CD14-positive monocyte (primary cell): ENCODE results near the gene ENTREP3. TPM values are rescaled to one million over a fixed set of nuclear protein-coding genes. Genes with fewer than 3 reads are reported as not detected.

Experiments
- DNase-seq, 3 donors: peaks; one replicate each; pipeline ENCODE4 v3.0.0-alpha.2; 2011 to 2022
- H2AFZ ChIP-seq: 2 replicates; pipeline ENCODE4 v1.6.0; 2012; ENCODE audit warnings: mild to moderate bottlenecking, low read depth, low read length, inconsistent platforms; ENCODE audit not compliant: insufficient read depth, poor library complexity, severe bottlenecking
- H3K27ac ChIP-seq, 2 donors: 1 replicate in 1 of 2; 2 replicates in 1 of 2; pipeline ENCODE4 v1.5.1; 2012 to 2013; ENCODE audit warnings: low read length in 2 of 2, control low read depth in 1 of 2, inconsistent platforms in 1 of 2, low read depth in 1 of 2, mild to moderate bottlenecking in 1 of 2
- H3K27me3 ChIP-seq, 2 donors: one replicate each; pipeline versions ENCODE4 v1.6.0 to v1.6.1; 2011 to 2013; ENCODE audit warnings: low read length in 2 of 2; ENCODE audit not compliant: control insufficient read depth in 2 of 2, insufficient read depth in 2 of 2
- H3K36me3 ChIP-seq, 2 donors: replicated peaks in 1 of 2; 1 replicate in 1 of 2; 2 replicates in 1 of 2; pipeline versions ENCODE4 v1.5.1 to v1.6.1; 2012 to 2013; ENCODE audit warnings: low read length in 2 of 2, control low read depth in 1 of 2, inconsistent platforms in 1 of 2, mild to moderate bottlenecking in 1 of 2; ENCODE audit not compliant: insufficient read depth in 2 of 2, control insufficient read depth in 1 of 2
- H3K4me1 ChIP-seq, 2 donors: 1 replicate in 1 of 2; 2 replicates in 1 of 2; pipeline versions ENCODE4 v1.5.1 to v1.6.1; 2012 to 2013; ENCODE audit warnings: low read length in 2 of 2, control low read depth in 1 of 2, inconsistent platforms in 1 of 2, mild to moderate bottlenecking in 1 of 2, moderate library complexity in 1 of 2; ENCODE audit not compliant: insufficient read depth in 2 of 2, control insufficient read depth in 1 of 2
- H3K4me2 ChIP-seq: replicated peaks from 2 replicates; pipeline ENCODE3; 2012; ENCODE audit warnings: low read length, moderate library complexity, mild to moderate bottlenecking; ENCODE audit not compliant: poor library complexity, severe bottlenecking; ENCODE audit errors: extremely low read depth
- H3K4me3 ChIP-seq, 3 experiments: fragments of 200-600 bp in 1 of 3; sonication (generic) in 1 of 3; replicated peaks in 1 of 3; 1 replicate in 2 of 3; 2 replicates in 1 of 3; pipeline ENCODE4 v1.5.1; 2011 to 2013; ENCODE audit warnings: low read length in 3 of 3, mild to moderate bottlenecking in 3 of 3, control low read depth in 2 of 3, low read depth in 2 of 3, inconsistent platforms in 1 of 3, moderate library complexity in 1 of 3
- H3K79me2 ChIP-seq: 2 replicates; pipeline ENCODE4 v1.6.0; 2012; ENCODE audit warnings: mild to moderate bottlenecking, control low read depth, inconsistent platforms, low read length, moderate library complexity; ENCODE audit not compliant: insufficient read depth
- H3K9ac ChIP-seq: 2 replicates; pipeline ENCODE4 v1.6.0; 2017; ENCODE audit warnings: low read length, mild to moderate bottlenecking; ENCODE audit not compliant: insufficient read depth, poor library complexity, severe bottlenecking
- H3K9me3 ChIP-seq, 2 donors: replicated peaks in 1 of 2; 1 replicate in 1 of 2; 2 replicates in 1 of 2; pipeline versions ENCODE4 v1.5.1 to v1.6.1; 2012 to 2013; ENCODE audit warnings: low read length in 2 of 2, control low read depth in 1 of 2; ENCODE audit not compliant: control insufficient read depth in 1 of 2, insufficient read depth in 1 of 2
- H4K20me1 ChIP-seq: 2 replicates; pipeline ENCODE4 v1.6.0; 2012; ENCODE audit warnings: mild to moderate bottlenecking, low read length, control low read depth, moderate library complexity; ENCODE audit not compliant: insufficient read depth
- H3K27ac Mint-ChIP-seq, 7 donors: one replicate each; pipeline ENCODE4 v1.8.0; 2020; ENCODE audit warnings: mild to moderate bottlenecking in 7 of 7, mixed read lengths in 7 of 7, moderate library complexity in 6 of 7, inconsistent platforms in 2 of 7
- H3K27me3 Mint-ChIP-seq, 3 donors: one replicate each; pipeline ENCODE4 v1.8.0; 2021 to 2022; ENCODE audit warnings: low read depth in 3 of 3, mild to moderate bottlenecking in 3 of 3, mixed read lengths in 3 of 3, moderate library complexity in 3 of 3, inconsistent platforms in 1 of 3
- H3K36me3 Mint-ChIP-seq, 2 donors: one replicate each; pipeline ENCODE4 v1.8.0; 2020; ENCODE audit warnings: mixed read lengths in 2 of 2, inconsistent platforms in 1 of 2, mild to moderate bottlenecking in 1 of 2
- H3K4me1 Mint-ChIP-seq: one replicate; pipeline ENCODE4 v1.8.0; 2020; ENCODE audit warnings: mild to moderate bottlenecking, mixed read lengths
- H3K4me3 Mint-ChIP-seq, 2 donors: one replicate each; pipeline ENCODE4 v1.8.0; 2020; ENCODE audit warnings: mild to moderate bottlenecking in 2 of 2, mixed read lengths in 2 of 2, moderate library complexity in 1 of 2
- H3K9me3 Mint-ChIP-seq, 7 donors: one replicate each; pipeline ENCODE4 v1.8.0; 2020 to 2022; ENCODE audit warnings: mixed read lengths in 7 of 7, mild to moderate bottlenecking in 6 of 7, moderate library complexity in 6 of 7, inconsistent platforms in 2 of 7
- WGBS: methylation state at CpG from one replicate; pipeline ENCODE4 v1.1.5; 2013; ENCODE audit warnings: missing lambda C conversion rate; ENCODE audit not compliant: insufficient coverage; 5-methylcytosine and 5-hydroxymethylcytosine counted together
- intact Hi-C, 2 donors: fragments of 100-400 bp; cut with micrococcal nuclease; formaldehyde crosslinking; loops; one replicate each; pipeline versions ENCODE4 v1.15.0 to v1.15.1; 2023
- polyA plus RNA-seq, 3 donors: library from polyadenylated mRNA; depleted of rRNA in 1 of 3; unstranded in 2 of 3; stranded (reverse) in 1 of 3; fragments of 300-500 nt in 2 of 3; fragments of >200 nt in 1 of 3; fragmentation: Illumina TruSeq in 2 of 3; gene quantifications; 1 replicate in 2 of 3; 2 replicates in 1 of 3; pipeline ENCODE4 v1.2.3, GENCODE V29; 2012 to 2021
- TF ChIP-seq, protein P1 (sequence below): fragments of 200-600 bp; IDR thresholded peaks from one replicate; pipeline ENCODE4 v1.8.0; 2022; ENCODE audit warnings: antibody characterized with exemption, mild to moderate bottlenecking

The ENTREP3 gene
- polyA plus RNA-seq, 3 donors = 0.87 to 7.5 (median 1.9) TPM

DNA sequence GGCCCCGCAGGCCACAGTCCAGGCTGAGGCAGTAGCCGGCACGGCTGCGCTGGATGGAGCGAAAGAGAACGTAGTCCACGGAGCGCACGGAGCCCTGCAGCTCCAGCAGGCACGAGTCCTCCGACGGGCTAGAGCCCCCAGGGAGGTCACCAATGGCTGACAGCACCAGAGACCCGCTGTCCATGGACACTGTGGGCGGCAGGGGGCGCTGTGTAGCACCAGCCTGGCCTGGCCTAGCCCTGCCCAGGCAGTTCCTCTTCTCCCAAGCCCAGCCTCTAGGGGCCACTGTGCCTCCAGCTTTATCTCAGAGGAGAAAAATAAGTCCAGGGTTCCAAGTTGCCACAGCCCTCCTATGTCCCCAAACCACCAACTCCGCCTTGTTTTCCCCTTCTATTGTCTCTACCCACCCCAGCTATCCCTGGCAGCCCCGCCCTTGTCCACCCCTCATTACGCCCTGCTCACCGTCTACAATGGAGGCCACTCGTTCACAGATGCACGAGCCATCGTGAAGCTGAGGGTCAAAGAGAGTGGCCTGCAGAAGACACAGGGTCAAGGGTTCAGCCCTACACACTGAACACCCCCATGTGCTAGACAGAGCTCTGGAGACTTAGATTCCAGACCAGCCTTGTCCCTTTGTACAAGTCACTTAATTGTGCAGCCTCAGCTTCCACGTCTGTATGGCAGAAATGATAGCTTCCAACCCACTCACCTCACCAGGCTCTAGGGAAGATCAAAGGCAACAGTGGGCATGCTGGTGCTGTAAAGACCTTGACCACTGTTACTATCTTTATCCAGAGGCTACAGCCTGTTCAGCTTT, 4.4 kb downstream of the ENTREP3 start:
- Histone ChIP-seq H3K4me1 (peaks cover 26 to 35% of the 10 kb centered on the region in 2 donors), H4K20me1 (no peaks in the 10 kb centered on the region), H3K9ac (peak overlapping the region; percentile 69), H2AFZ (peak overlapping the region; percentile 98), H3K27ac (peak overlapping the region in 1 of 2 donors; percentile 73), H3K9me3 (no peaks in the 10 kb centered on the region), H3K27me3 (no peaks in the 10 kb centered on the region), H3K36me3 (no peaks in the 10 kb centered on the region), H3K79me2 (peaks cover 3% of the 10 kb centered on the region), H3K4me3 (peak overlapping the region; percentile 36 to 83 (median 60)), H3K4me2 (peak overlapping the region; percentile 92)
- H3K27ac Mint-ChIP-seq = peak overlapping the region in 3 of 7 donors; percentile 3 to 50 (median 18)
- H3K4me3 Mint-ChIP-seq = peak overlapping the region; percentile 66 to 73
- no peaks in the 10 kb centered on the region for H3K9me3 Mint-ChIP-seq
- 22% methylated on average over 23 of the region's 23 CpGs for WGBS
- peaks cover 7 to 11% of the 10 kb centered on the region in 2 donors for H3K36me3 Mint-ChIP-seq
- intact Hi-C loops = loop anchor here (2.0 to 5.0 kb wide), 3 partner anchors 71 to 341 kb away; partner anchors contain the start of gene RUSC1 (in 1 of the 2)
- DNase-seq = peak; percentile 92 to 94 (median 92)
- peaks cover 26% of the 10 kb centered on the region for H3K4me1 Mint-ChIP-seq
- H3K27me3 Mint-ChIP-seq = peaks cover 0 to 3% (median 1%) of the 10 kb centered on the region in 3 donors
- TF ChIP-seq, protein P1, sequence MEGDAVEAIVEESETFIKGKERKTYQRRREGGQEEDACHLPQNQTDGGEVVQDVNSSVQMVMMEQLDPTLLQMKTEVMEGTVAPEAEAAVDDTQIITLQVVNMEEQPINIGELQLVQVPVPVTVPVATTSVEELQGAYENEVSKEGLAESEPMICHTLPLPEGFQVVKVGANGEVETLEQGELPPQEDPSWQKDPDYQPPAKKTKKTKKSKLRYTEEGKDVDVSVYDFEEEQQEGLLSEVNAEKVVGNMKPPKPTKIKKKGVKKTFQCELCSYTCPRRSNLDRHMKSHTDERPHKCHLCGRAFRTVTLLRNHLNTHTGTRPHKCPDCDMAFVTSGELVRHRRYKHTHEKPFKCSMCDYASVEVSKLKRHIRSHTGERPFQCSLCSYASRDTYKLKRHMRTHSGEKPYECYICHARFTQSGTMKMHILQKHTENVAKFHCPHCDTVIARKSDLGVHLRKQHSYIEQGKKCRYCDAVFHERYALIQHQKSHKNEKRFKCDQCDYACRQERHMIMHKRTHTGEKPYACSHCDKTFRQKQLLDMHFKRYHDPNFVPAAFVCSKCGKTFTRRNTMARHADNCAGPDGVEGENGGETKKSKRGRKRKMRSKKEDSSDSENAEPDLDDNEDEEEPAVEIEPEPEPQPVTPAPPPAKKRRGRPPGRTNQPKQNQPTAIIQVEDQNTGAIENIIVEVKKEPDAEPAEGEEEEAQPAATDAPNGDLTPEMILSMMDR = peak; percentile 100

DNA sequence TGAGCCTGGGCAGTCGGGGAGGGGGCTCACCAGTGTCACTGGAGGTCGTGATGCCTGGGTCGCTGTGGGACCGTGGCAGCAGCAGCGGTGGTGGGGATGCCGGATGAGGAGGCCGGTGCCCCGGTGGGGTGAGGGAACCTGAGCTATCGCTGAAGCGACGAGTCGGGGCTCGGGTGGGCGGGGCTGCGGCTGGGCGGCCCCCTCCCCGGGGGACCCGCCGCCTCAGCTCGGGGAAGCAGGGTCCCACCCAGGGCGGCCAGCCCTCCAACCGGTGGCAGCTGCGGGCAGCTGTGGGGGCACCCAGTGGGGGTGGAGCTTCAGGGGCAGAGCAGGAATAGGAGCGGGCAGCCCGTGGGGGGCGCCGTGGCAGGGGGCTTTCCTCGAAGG, 5.0 kb downstream of the ENTREP3 start:
- Histone ChIP-seq H4K20me1 (no peaks in the 10 kb centered on the region), H3K4me2 (peak overlapping the region; percentile 92), H3K27me3 (no peaks in the 10 kb centered on the region), H3K4me3 (peak overlapping the region; percentile 36 to 83 (median 60)), H3K4me1 (peaks cover 23 to 33% of the 10 kb centered on the region in 2 donors), H2AFZ (peak overlapping the region; percentile 98), H3K9ac (peak overlapping the region; percentile 69), H3K36me3 (no peaks in the 10 kb centered on the region), H3K79me2 (peaks cover 3% of the 10 kb centered on the region), H3K9me3 (no peaks in the 10 kb centered on the region), H3K27ac (peak overlapping the region in 1 of 2 donors; percentile 73)
- Mint-ChIP-seq H3K4me1 (peaks cover 24% of the 10 kb centered on the region), H3K27ac (peak overlapping the region in 2 of 7 donors; percentile 25 to 50), H3K27me3 (peaks cover 0 to 3% (median 1%) of the 10 kb centered on the region in 3 donors), H3K4me3 (peak overlapping the region; percentile 66 to 73), H3K9me3 (no peaks in the 10 kb centered on the region), H3K36me3 (peaks cover 7 to 11% of the 10 kb centered on the region in 2 donors)
- TF ChIP-seq, protein P1 = no peak
- intact Hi-C loops = loop anchor here (2.0 to 5.0 kb wide), 3 partner anchors 72 to 342 kb away; partner anchors contain the start of gene RUSC1 (in 1 of the 2)
- 3% methylated on average over 18 of the region's 28 CpGs for WGBS
- no peak for DNase-seq
